Activated CD4-positive, CD25-positive, alpha-beta regulatory T cell (primary cell): ENCODE measurements around the gene NAV2.

Experiments used
- DNase-seq, 4 experiments: peaks; one replicate each; lab custom pipeline; 2025; lab: John Stamatoyannopoulos, UW

The NAV2 gene

GRCh38 chr11:20156876-20157613, 444.4 kb downstream of the NAV2 start:
- peak in 1 of 4 experiments; percentile 12 for DNase-seq

- DNase-seq, result no peak
Observed at GRCh38 chr11:20157728-20158127, 445.1 kb downstream of the NAV2 start.

- DNase-seq, result no peak
Observed at GRCh38 chr11:20158597-20159257, 446.1 kb downstream of the NAV2 start.

GRCh38 chr11:20159466-20160381, 447.1 kb downstream of the NAV2 start:
- DNase-seq, result no peak

GRCh38 chr11:20160425-20161229, 448.0 kb downstream of the NAV2 start, which contains the start of gene DBX1:
Gene DBX1, minus strand, starts transcription at chr11:20160475. Its CDS starts 151 bp downstream, at chr11:20160324.
- no peak for DNase-seq

- DNase-seq, result no peak
Observed at GRCh38 chr11:20161230-20161918, 448.7 kb downstream of the NAV2 start.

GRCh38 chr11:20161923-20162744, 449.5 kb downstream of the NAV2 start:
- no peak for DNase-seq

GRCh38 chr11:20162824-20163782, 450.5 kb downstream of the NAV2 start:
- no peak for DNase-seq

- no peak for DNase-seq
Observed at GRCh38 chr11:20163783-20164481, 451.3 kb downstream of the NAV2 start.
